SH-SY5Y (cell line): ENCODE data around the gene ASTN1.

ENCODE experiments used
- GATA2 ChIP-seq: IDR thresholded peaks from 2 replicates; pipeline ENCODE4 v1.6.1; 2011; ENCODE audit warnings: mild to moderate bottlenecking, low read depth, low read length
- GATA3 ChIP-seq: IDR thresholded peaks from 2 replicates; pipeline ENCODE4 v1.6.1; 2011; ENCODE audit warnings: low read depth, mild to moderate bottlenecking, low read length, moderate library complexity

DNA sequence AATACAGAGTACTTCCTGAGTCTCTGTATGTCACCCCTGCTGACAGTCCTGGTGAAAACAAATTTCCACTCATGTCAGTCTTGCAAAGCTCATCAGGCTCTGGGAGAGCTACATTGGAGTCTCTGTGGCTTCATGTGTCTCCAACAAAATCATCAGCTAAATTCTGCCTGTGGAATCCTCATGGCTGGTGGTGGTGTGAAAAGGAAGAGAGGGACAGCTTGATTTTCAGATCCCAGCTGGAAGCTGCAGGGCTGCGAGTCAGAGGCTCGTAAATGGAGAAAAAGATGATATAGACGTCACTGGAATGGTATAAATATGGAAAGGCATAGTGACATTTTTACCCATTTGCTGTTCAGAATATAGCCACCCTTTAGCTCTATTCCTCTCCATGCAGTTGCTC lies 150.2 kb downstream of the ASTN1 start:
- TF ChIP-seq GATA2 (no peak), GATA3 (no peak)
